MCF 10A (cell line): ENCODE measurements around the gene COIL. TPM values are rescaled to one million over a fixed set of nuclear protein-coding genes. Genes with fewer than 3 reads are reported as not detected.
A peak's percentile ranks its signal among the peaks of the same experiment; 100 is the strongest.

Source experiments
- BruUV-seq: library from RNA; stranded (reverse); fragments of 400-500 nt; replicated peaks from 2 replicates; lab custom pipeline; 2021; lab: Mats Ljungman, UMichigan
- CTCF ChIA-PET: fragments of 300-600 bp; sonication (Branson Sonifier 250); formaldehyde crosslinking; extraction: SDS; loops from one replicate; lab custom pipeline; 2021; ENCODE audit warnings: antibody characterized with exemption, inconsistent platforms; lab: Yijun Ruan, JAX
- POLR2A ChIA-PET: fragments of 300-600, 350-650 bp; sonication (Branson Sonifier 250); formaldehyde crosslinking; extraction: SDS; loops from one replicate; lab custom pipeline; 2020; ENCODE audit warnings: antibody characterized with exemption, inconsistent platforms; lab: Yijun Ruan, JAX
- DNase-seq: peaks from one replicate; pipeline ENCODE4 v3.0.0-alpha.2; 2018; ENCODE audit not compliant: unreplicated experiment
- H3K27ac Mint-ChIP-seq: one replicate; pipeline ENCODE4 v1.8.0; 2022; ENCODE audit warnings: mild to moderate bottlenecking, low read depth, mixed read lengths; ENCODE audit not compliant: unreplicated experiment
- H3K27me3 Mint-ChIP-seq: one replicate; pipeline ENCODE4 v1.8.0; 2022; ENCODE audit warnings: mixed read lengths; ENCODE audit not compliant: insufficient read depth, unreplicated experiment
- H3K36me3 Mint-ChIP-seq: one replicate; pipeline ENCODE4 v1.8.0; 2022; ENCODE audit warnings: mild to moderate bottlenecking, moderate library complexity, mixed read lengths; ENCODE audit not compliant: insufficient read depth, unreplicated experiment
- H3K4me1 Mint-ChIP-seq: one replicate; pipeline ENCODE4 v1.8.0; 2022; ENCODE audit warnings: mixed read lengths; ENCODE audit not compliant: insufficient read depth, unreplicated experiment
- H3K4me3 Mint-ChIP-seq: one replicate; pipeline ENCODE4 v1.8.0; 2022; ENCODE audit warnings: mild to moderate bottlenecking, moderate library complexity, mixed read lengths; ENCODE audit not compliant: unreplicated experiment
- H3K9me3 Mint-ChIP-seq: one replicate; pipeline ENCODE4 v1.8.0; 2022; ENCODE audit warnings: mixed read lengths; ENCODE audit not compliant: unreplicated experiment
- intact Hi-C: fragments of 100-400 bp; cut with micrococcal nuclease; formaldehyde crosslinking; loops from 2 replicates; pipeline ENCODE4 v1.14.1; 2022
- total RNA-seq: library from RNA; stranded (reverse); gene quantifications from 2 replicates; pipeline ENCODE4 v1.2.3, GENCODE V29; 2022
- TF ChIP-seq, protein P1 (sequence below): fragments of 200-600 bp; IDR thresholded peaks from one replicate; pipeline ENCODE4 v1.8.0; 2022; ENCODE audit warnings: antibody characterized with exemption, mild to moderate bottlenecking; ENCODE audit not compliant: unreplicated experiment

COIL gene
- total RNA-seq, 1 experiment from 2014 or later, result 15.4 TPM

DNA sequence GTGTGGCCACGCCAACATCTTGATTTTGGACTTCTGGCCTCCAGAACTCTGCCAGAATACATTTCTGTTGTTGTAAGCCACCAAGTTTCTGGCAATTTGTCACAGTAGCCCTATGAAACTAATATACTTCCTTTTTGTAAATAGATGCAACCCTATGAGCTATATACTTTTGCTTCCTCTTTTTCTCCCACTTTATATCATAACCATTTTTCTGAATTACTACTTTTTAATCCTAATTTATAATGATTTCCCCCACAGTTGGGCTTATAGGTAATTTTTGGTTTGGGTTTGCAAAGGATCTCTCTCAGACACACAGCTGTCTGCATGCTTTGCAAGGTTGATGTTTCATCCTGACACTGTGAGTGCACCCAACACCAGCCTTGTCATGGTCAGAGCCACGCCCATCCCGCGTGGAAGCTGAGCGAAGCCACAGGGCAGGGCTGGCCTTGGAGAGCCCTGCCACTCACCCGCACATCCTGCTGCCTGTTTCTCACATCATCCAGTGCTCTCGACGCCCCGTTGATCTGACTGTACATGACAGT, 52.8 kb downstream of the COIL start:
- peaks cover 23% of the 10 kb centered on the region for H3K4me1 Mint-ChIP-seq
- no peak overlapping the region for H3K4me3 Mint-ChIP-seq
- CTCF ChIA-PET, result interaction anchor here (0.9 to 1.0 kb wide), 3 partner anchors 31 to 104 kb away, joined by 3 to 4 read pairs (median 4); no protein-coding TSS in a partner anchor
- intact Hi-C loops, result no loop called here
- TF ChIP-seq, protein P1, sequence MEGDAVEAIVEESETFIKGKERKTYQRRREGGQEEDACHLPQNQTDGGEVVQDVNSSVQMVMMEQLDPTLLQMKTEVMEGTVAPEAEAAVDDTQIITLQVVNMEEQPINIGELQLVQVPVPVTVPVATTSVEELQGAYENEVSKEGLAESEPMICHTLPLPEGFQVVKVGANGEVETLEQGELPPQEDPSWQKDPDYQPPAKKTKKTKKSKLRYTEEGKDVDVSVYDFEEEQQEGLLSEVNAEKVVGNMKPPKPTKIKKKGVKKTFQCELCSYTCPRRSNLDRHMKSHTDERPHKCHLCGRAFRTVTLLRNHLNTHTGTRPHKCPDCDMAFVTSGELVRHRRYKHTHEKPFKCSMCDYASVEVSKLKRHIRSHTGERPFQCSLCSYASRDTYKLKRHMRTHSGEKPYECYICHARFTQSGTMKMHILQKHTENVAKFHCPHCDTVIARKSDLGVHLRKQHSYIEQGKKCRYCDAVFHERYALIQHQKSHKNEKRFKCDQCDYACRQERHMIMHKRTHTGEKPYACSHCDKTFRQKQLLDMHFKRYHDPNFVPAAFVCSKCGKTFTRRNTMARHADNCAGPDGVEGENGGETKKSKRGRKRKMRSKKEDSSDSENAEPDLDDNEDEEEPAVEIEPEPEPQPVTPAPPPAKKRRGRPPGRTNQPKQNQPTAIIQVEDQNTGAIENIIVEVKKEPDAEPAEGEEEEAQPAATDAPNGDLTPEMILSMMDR, result no peak
- no peak for DNase-seq
- peak overlapping the region; percentile 72 for H3K27ac Mint-ChIP-seq
- no peaks in the 10 kb centered on the region for H3K9me3 Mint-ChIP-seq
- peaks cover 63% of the 10 kb centered on the region for H3K36me3 Mint-ChIP-seq
- POLR2A ChIA-PET, result interaction anchor here (0.9 to 2.8 kb wide), 4 partner anchors 18 to 122 kb away, joined by 3 to 8 read pairs (median 4); no protein-coding TSS in a partner anchor
- H3K27me3 Mint-ChIP-seq, result no peaks in the 10 kb centered on the region
- BruUV-seq, result no TSS peak

DNA sequence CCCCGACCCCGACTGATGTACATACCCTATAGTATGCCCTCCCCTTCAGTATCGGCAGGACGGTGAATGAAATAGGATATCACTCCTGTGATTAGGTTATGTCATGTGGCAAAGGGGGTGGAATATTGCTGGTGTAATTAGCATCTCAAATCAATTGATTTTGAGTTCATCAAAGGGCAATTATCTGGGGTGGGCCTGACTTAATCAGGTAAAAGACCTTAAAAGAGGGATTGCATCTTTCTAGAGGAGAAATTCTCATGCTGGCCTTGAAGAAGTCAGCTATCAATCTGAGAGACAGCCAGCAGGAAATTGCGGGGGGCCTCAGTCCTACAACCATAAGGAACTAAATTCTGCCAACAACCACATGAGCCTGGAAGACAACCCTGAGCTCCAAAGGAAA, 57.3 kb downstream of the COIL start:
- Mint-ChIP-seq H3K4me1 (peaks cover 25% of the 10 kb centered on the region), H3K9me3 (no peaks in the 10 kb centered on the region), H3K36me3 (peaks cover 90% of the 10 kb centered on the region), H3K27ac (no peak overlapping the region), H3K27me3 (no peaks in the 10 kb centered on the region), H3K4me3 (no peak overlapping the region)
- CTCF ChIA-PET, result interaction anchor here (0.7 to 1.8 kb wide), 2 partner anchors 32 to 152 kb away, joined by 3 to 5 read pairs; no protein-coding TSS in a partner anchor
- TF ChIP-seq, protein P1, result no peak
- intact Hi-C loops, result no loop called here
- BruUV-seq, result no TSS peak
- POLR2A ChIA-PET, result interaction anchor here (2.2 kb wide), 1 partner anchor 10 kb away, joined by 8 read pairs; the partner anchor contains the start of gene TRIM25
- no peak for DNase-seq

DNA sequence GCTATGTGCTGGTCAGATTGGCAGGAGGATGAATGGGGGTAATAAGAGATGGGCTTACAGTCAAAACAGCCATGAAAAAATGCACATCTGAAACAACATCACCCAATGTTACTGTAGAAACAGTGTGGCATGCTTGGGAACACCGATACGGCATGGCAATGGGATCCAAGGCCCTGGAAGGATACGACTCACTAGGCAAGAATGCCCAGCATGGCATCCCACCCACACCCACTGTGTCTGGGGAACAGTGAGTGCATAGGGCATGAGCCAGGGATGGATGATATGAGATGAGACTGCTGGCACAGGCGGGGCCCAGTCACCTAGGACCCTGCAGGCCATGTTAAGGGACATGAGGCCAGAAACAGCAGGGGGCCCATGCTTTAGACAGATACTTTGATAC, 58.5 kb downstream of the COIL start:
- no TSS peak for BruUV-seq
- Mint-ChIP-seq H3K9me3 (no peaks in the 10 kb centered on the region), H3K4me3 (no peak overlapping the region), H3K36me3 (peaks cover 90% of the 10 kb centered on the region), H3K4me1 (peaks cover 19% of the 10 kb centered on the region), H3K27me3 (no peaks in the 10 kb centered on the region), H3K27ac (no peak overlapping the region)
- peak; percentile 42 for DNase-seq
- TF ChIP-seq, protein P1, result no peak
- CTCF ChIA-PET, result interaction anchor here (1.1 to 1.5 kb wide), 2 partner anchors 9 to 12 kb away, joined by 3 to 4 read pairs; no protein-coding TSS in a partner anchor
- intact Hi-C loops, result no loop called here
- POLR2A ChIA-PET, result interaction anchor here (0.6 to 2.1 kb wide), 2 partner anchors 11 to 45 kb away, joined by 3 to 8 read pairs; partner anchors contain the start of gene TRIM25

DNA sequence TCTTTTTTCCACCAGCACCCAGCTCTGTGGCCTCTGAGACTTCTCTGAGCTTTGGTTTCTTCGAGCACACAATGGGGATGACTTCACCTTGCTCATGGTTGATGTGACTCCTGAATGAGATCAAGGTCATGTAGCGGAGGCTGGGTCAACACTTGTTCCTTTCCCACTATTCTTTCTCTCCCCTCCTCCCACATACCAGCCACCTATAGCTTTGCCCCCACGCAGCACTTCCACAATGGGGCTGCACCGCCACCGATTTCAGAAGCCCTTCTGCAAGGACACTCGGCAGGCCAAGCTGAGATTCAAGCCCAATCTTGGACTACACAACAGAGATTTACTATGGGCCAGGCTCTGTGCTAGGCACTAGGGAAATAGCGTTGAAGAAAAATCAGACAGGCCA, 61.4 kb downstream of the COIL start:
- CTCF ChIA-PET, result interaction anchor here (0.6 to 0.7 kb wide), 3 partner anchors 12 to 46 kb away, joined by 3 read pairs; no protein-coding TSS in a partner anchor
- Mint-ChIP-seq H3K4me1 (peaks cover 19% of the 10 kb centered on the region), H3K9me3 (no peaks in the 10 kb centered on the region), H3K36me3 (peaks cover 89% of the 10 kb centered on the region), H3K27ac (peak overlapping the region; percentile 21), H3K27me3 (no peaks in the 10 kb centered on the region), H3K4me3 (no peak overlapping the region)
- BruUV-seq, result no TSS peak
- intact Hi-C loops, result no loop called here
- DNase-seq, result no peak
- TF ChIP-seq, protein P1, result no peak
- POLR2A ChIA-PET, result interaction anchor here (0.8 kb wide), 1 partner anchor 13 kb away, joined by 3 read pairs; no protein-coding TSS in a partner anchor
